GM18499 (cell line): Measurements from ENCODE around the gene SSX5.
"Not testable (repeated sequence)": the region's sequence is repeated elsewhere in the genome, so short reads cannot be mapped to it uniquely, and the experiment has no call there.

Source experiments
- ATAC-seq: cut with Tn5 transposase; IDR thresholded peaks from one replicate; pipeline ENCODE4 v1.9.1; 2021; ENCODE audit warnings: moderate number of reproducible peaks; ENCODE audit not compliant: insufficient read depth, unreplicated experiment

The SSX5 gene

GRCh38 chrX:48196745-48197201 is at the start of gene SSX5:
Gene SSX5, minus strand, starts transcription at chrX:48196795. Its CDS starts 1,437 bp downstream, at chrX:48195358.
- no peak for ATAC-seq

GRCh38 chrX:48224196-48224595 is 27.6 kb upstream of the SSX5 start:
- not testable (repeated sequence) for ATAC-seq

GRCh38 chrX:48214341-48214740 is 17.7 kb upstream of the SSX5 start:
- ATAC-seq, result not testable (repeated sequence)

- ATAC-seq, result not testable (repeated sequence)
Observed at GRCh38 chrX:48190024-48190423, 6.6 kb downstream of the SSX5 start.

- ATAC-seq, result not testable (repeated sequence)
Observed at GRCh38 chrX:48181882-48182281, 14.7 kb downstream of the SSX5 start.

GRCh38 chrX:48180811-48181210 is 15.8 kb downstream of the SSX5 start:
- no peak for ATAC-seq

GRCh38 chrX:48179691-48180090 is 16.9 kb downstream of the SSX5 start:
- ATAC-seq, result no peak

- ATAC-seq, result not testable (repeated sequence)
Observed at GRCh38 chrX:48166322-48166721, 30.3 kb downstream of the SSX5 start.

GRCh38 chrX:48165241-48165640 is 31.4 kb downstream of the SSX5 start:
- no peak for ATAC-seq

- no peak for ATAC-seq
Observed at GRCh38 chrX:48156014-48156413, 40.6 kb downstream of the SSX5 start.

GRCh38 chrX:48154796-48155195 is 41.8 kb downstream of the SSX5 start:
- ATAC-seq, result no peak

- ATAC-seq, result no peak
Observed at GRCh38 chrX:48153769-48154168, 42.8 kb downstream of the SSX5 start.

GRCh38 chrX:48142697-48143096 is 53.9 kb downstream of the SSX5 start:
- not testable (repeated sequence) for ATAC-seq

GRCh38 chrX:48141810-48142508 is 54.6 kb downstream of the SSX5 start:
- ATAC-seq, result not testable (repeated sequence)

- not testable (repeated sequence) for ATAC-seq
Observed at GRCh38 chrX:48139076-48139475, 57.5 kb downstream of the SSX5 start.
